H9 (cell line): ENCODE data around the gene SLC25A12. TPM values are rescaled to one million over a fixed set of nuclear protein-coding genes. Genes with fewer than 3 reads are reported as not detected.

Experiments used
- DNase-seq: peaks from one replicate; pipeline ENCODE4 v3.0.0-alpha.2; 2017
- H2AFZ ChIP-seq: one replicate; pipeline ENCODE4 v1.6.1; 2013; ENCODE audit warnings: mild to moderate bottlenecking, low read length, control low read depth, moderate library complexity
- H2AK5ac ChIP-seq: 2 replicates; pipeline ENCODE4 v1.6.1; 2013; ENCODE audit warnings: low read length, control low read depth, mixed read lengths; ENCODE audit not compliant: insufficient read length
- H2BK120ac ChIP-seq: one replicate; pipeline ENCODE4 v1.6.1; 2013; ENCODE audit warnings: low read depth, mild to moderate bottlenecking, low read length, control low read depth, inconsistent platforms; ENCODE audit not compliant: poor library complexity, severe bottlenecking
- H2BK12ac ChIP-seq: 2 replicates; pipeline ENCODE4 v1.6.1; 2013; ENCODE audit warnings: low read length, control low read depth, mixed read lengths, low read depth; ENCODE audit not compliant: insufficient read length
- H2BK15ac ChIP-seq: 2 replicates; pipeline ENCODE4 v1.6.1; 2013; ENCODE audit warnings: low read depth, low read length, control low read depth
- H2BK20ac ChIP-seq: one replicate; pipeline ENCODE4 v1.6.1; 2013; ENCODE audit warnings: low read depth, mild to moderate bottlenecking, low read length, control low read depth, inconsistent platforms; ENCODE audit not compliant: poor library complexity, severe bottlenecking
- H2BK5ac ChIP-seq: 2 replicates; pipeline ENCODE4 v1.6.1; 2013; ENCODE audit warnings: low read length, control low read depth, mixed read lengths; ENCODE audit not compliant: insufficient read length
- H3K14ac ChIP-seq: 2 replicates; pipeline ENCODE4 v1.6.1; 2013; ENCODE audit warnings: low read length, control low read depth; ENCODE audit not compliant: insufficient read depth
- H3K18ac ChIP-seq: 2 replicates; pipeline ENCODE4 v1.6.1; 2013; ENCODE audit warnings: low read depth, mild to moderate bottlenecking, mixed read lengths, low read length, control low read depth; ENCODE audit not compliant: insufficient read length
- H3K23ac ChIP-seq: 2 replicates; pipeline ENCODE4 v1.6.1; 2013; ENCODE audit warnings: low read length, control low read depth, mixed read lengths, low read depth; ENCODE audit not compliant: insufficient read length
- H3K23me2 ChIP-seq: 2 replicates; pipeline ENCODE4 v1.6.1; 2013; ENCODE audit warnings: low read depth, mild to moderate bottlenecking, mixed read lengths, low read length, control low read depth; ENCODE audit not compliant: insufficient read length, poor library complexity, severe bottlenecking
- H3K27ac ChIP-seq: 2 replicates; pipeline ENCODE4 v1.5.1; 2013; ENCODE audit warnings: low read length, control low read depth, mixed read lengths, low read depth; ENCODE audit not compliant: insufficient read length
- H3K27me3 ChIP-seq: 2 replicates; pipeline ENCODE4 v1.6.1; 2013; ENCODE audit warnings: low read length, control low read depth, inconsistent platforms; ENCODE audit not compliant: insufficient read depth
- H3K4ac ChIP-seq: 2 replicates; pipeline ENCODE4 v1.6.1; 2013; ENCODE audit warnings: low read depth, mild to moderate bottlenecking, control low read depth, inconsistent platforms, low read length, moderate library complexity
- H3K4me1 ChIP-seq: 2 replicates; pipeline ENCODE4 v1.6.1; 2013; ENCODE audit warnings: low read length, control low read depth, inconsistent platforms; ENCODE audit not compliant: insufficient read depth
- H3K4me2 ChIP-seq: 2 replicates; pipeline ENCODE4 v1.6.1; 2013; ENCODE audit warnings: low read length, control low read depth, mixed read lengths; ENCODE audit not compliant: insufficient read length, insufficient read depth
- H3K56ac ChIP-seq: 2 replicates; pipeline ENCODE4 v1.6.1; 2013; ENCODE audit warnings: low read depth, mild to moderate bottlenecking, mixed read lengths, low read length, control low read depth; ENCODE audit not compliant: insufficient read length
- H3K79me1 ChIP-seq: 2 replicates; pipeline ENCODE4 v1.6.1; 2013; ENCODE audit warnings: low read depth, mild to moderate bottlenecking, moderate library complexity, low read length, control low read depth, inconsistent platforms; ENCODE audit not compliant: insufficient read depth, poor library complexity, severe bottlenecking
- H3K79me2 ChIP-seq: 2 replicates; pipeline ENCODE4 v1.6.1; 2013; ENCODE audit warnings: low read length, control low read depth, inconsistent platforms; ENCODE audit not compliant: insufficient read depth
- H3K9ac ChIP-seq: 2 replicates; pipeline ENCODE4 v1.6.1; 2013; ENCODE audit warnings: low read length, control low read depth, mixed read lengths; ENCODE audit not compliant: insufficient read length; ENCODE audit errors: extremely low read depth
- H3K9me3 ChIP-seq: one replicate; pipeline ENCODE4 v1.6.1; 2013; ENCODE audit warnings: low read depth, low read length, inconsistent platforms; ENCODE audit not compliant: control insufficient read depth
- H3T11ph ChIP-seq: one replicate; pipeline ENCODE4 v1.6.1; 2013; ENCODE audit warnings: mild to moderate bottlenecking, low read length, control low read depth, inconsistent platforms
- H4K20me1 ChIP-seq: one replicate; pipeline ENCODE4 v1.6.1; 2013; ENCODE audit not compliant: control insufficient read depth, insufficient read length, insufficient read depth
- H4K5ac ChIP-seq: 2 replicates; pipeline ENCODE4 v1.6.1; 2013; ENCODE audit warnings: low read depth, mild to moderate bottlenecking, mixed read lengths, low read length, control low read depth; ENCODE audit not compliant: insufficient read length
- H4K8ac ChIP-seq: replicated peaks from 2 replicates; pipeline ENCODE4 v1.6.1; 2013; ENCODE audit warnings: low read length, control low read depth, mixed read lengths, low read depth; ENCODE audit not compliant: insufficient read length
- H4K91ac ChIP-seq: 2 replicates; pipeline ENCODE4 v1.6.1; 2013; ENCODE audit warnings: low read depth, mild to moderate bottlenecking, moderate library complexity, mixed read lengths, low read length, control low read depth; ENCODE audit not compliant: insufficient read length
- H3K27ac Mint-ChIP-seq, 3 experiments: 2 replicates in 2 of 3; 3 replicates in 1 of 3; pipeline ENCODE4 v1.8.0; 2020 to 2021; ENCODE audit warnings: mixed read lengths in 3 of 3, mild to moderate bottlenecking in 1 of 3, moderate library complexity in 1 of 3
- H3K27me3 Mint-ChIP-seq: 2 replicates; pipeline ENCODE4 v1.8.0; 2021; ENCODE audit warnings: low read depth, mild to moderate bottlenecking, moderate library complexity, mixed read lengths
- H3K36me3 Mint-ChIP-seq, 3 experiments: 2 replicates in 2 of 3; 3 replicates in 1 of 3; pipeline ENCODE4 v1.8.0; 2020 to 2021; ENCODE audit warnings: low read depth in 3 of 3, mixed read lengths in 3 of 3; ENCODE audit not compliant: insufficient read depth in 1 of 3
- H3K4me1 Mint-ChIP-seq, 2 experiments: 2 replicates each; pipeline ENCODE4 v1.8.0; 2020; ENCODE audit warnings: mixed read lengths in 2 of 2
- H3K4me3 Mint-ChIP-seq, 2 experiments: 2 replicates in 1 of 2; 3 replicates in 1 of 2; pipeline ENCODE4 v1.8.0; 2020 to 2021; ENCODE audit warnings: mild to moderate bottlenecking in 2 of 2, mixed read lengths in 2 of 2, moderate library complexity in 1 of 2
- H3K9me3 Mint-ChIP-seq, 2 experiments: 2 replicates in 1 of 2; 3 replicates in 1 of 2; pipeline ENCODE4 v1.8.0; 2020; ENCODE audit warnings: mild to moderate bottlenecking in 2 of 2, mixed read lengths in 2 of 2, moderate library complexity in 1 of 2
- CTCF ChIP-seq: fragments of 200-600 bp; sonication (generic); conservative IDR thresholded peaks from 3 replicates; pipeline ENCODE4 v1.8.0; 2021; ENCODE audit warnings: antibody characterized with exemption, mild to moderate bottlenecking
- WGBS: extraction: QIAGEN DNeasy Blood & Tissue Kit; methylation state at CpG from one replicate; pipeline ENCODE4 v1.1.7; 2013; ENCODE audit warnings: missing lambda C conversion rate, low lambda C conversion rate, mixed read lengths; ENCODE audit not compliant: insufficient read length; ENCODE audit errors: extremely low coverage; 5-methylcytosine and 5-hydroxymethylcytosine counted together
- total RNA-seq: library from RNA; stranded (reverse); gene quantifications from 2 replicates; pipeline ENCODE4 v1.2.1, GENCODE V29; 2021

Gene SLC25A12
- total RNA-seq, 1 experiment from 2014 or later = 10.1 TPM

GRCh38 chr2:171813729-171814128 is 80.3 kb downstream of the SLC25A12 start:
- H3K27ac Mint-ChIP-seq = no peak overlapping the region
- H4K5ac ChIP-seq = no peak overlapping the region
- WGBS = no CpG with 5 or more reads among the region's 5 CpGs

More at GRCh38 chr2:171813729-171814128, 80.3 kb downstream of the SLC25A12 start:
- Histone ChIP-seq H4K91ac (no peak overlapping the region), H3K4me1 (no peaks in the 10 kb centered on the region), H3K9ac (no peak overlapping the region), H3K23me2 (no peaks in the 10 kb centered on the region), H3K9me3 (no peaks in the 10 kb centered on the region), H3K56ac (no peak overlapping the region), H3K14ac (no peak overlapping the region), H2AK5ac (no peak overlapping the region), H2BK120ac (no peak overlapping the region), H2BK12ac (no peak overlapping the region), H3K79me1 (no peaks in the 10 kb centered on the region), H2BK5ac (no peak overlapping the region), H2BK15ac (no peak overlapping the region), H3K27me3 (no peaks in the 10 kb centered on the region), H4K20me1 (no peaks in the 10 kb centered on the region), H2AFZ (no peak overlapping the region), H3T11ph (no peak overlapping the region), H3K23ac (no peak overlapping the region), H3K27ac (no peak overlapping the region), H2BK20ac (no peak overlapping the region), H3K18ac (no peak overlapping the region), H4K8ac (no peak overlapping the region), H3K4ac (no peak overlapping the region), H3K4me2 (no peak overlapping the region), H3K79me2 (no peaks in the 10 kb centered on the region)
- DNase-seq = no peak
- H3K36me3 Mint-ChIP-seq = peaks cover 0 to 10% (median 2%) of the 10 kb centered on the region in 3 experiments; a peak in 4 of 7 replicates
- H3K9me3 Mint-ChIP-seq = no peaks in the 10 kb centered on the region
- TF ChIP-seq CTCF = no peak
- no peaks in the 10 kb centered on the region for H3K27me3 Mint-ChIP-seq
- H3K4me3 Mint-ChIP-seq = no peak overlapping the region
- H3K4me1 Mint-ChIP-seq = no peaks in the 10 kb centered on the region
